ENCODE results near the gene FAM3B.
"Not testable (repeated sequence)": the region's sequence is repeated elsewhere in the genome, so short reads cannot be mapped to it uniquely, and the experiment has no call there.

FAM3B gene

GRCh38 chr21:41349619-41350390 lies 33.2 kb downstream of the FAM3B start:
- no peak for DNase-seq (ENCODE audit: low read depth in 2 of 2)

DNA sequence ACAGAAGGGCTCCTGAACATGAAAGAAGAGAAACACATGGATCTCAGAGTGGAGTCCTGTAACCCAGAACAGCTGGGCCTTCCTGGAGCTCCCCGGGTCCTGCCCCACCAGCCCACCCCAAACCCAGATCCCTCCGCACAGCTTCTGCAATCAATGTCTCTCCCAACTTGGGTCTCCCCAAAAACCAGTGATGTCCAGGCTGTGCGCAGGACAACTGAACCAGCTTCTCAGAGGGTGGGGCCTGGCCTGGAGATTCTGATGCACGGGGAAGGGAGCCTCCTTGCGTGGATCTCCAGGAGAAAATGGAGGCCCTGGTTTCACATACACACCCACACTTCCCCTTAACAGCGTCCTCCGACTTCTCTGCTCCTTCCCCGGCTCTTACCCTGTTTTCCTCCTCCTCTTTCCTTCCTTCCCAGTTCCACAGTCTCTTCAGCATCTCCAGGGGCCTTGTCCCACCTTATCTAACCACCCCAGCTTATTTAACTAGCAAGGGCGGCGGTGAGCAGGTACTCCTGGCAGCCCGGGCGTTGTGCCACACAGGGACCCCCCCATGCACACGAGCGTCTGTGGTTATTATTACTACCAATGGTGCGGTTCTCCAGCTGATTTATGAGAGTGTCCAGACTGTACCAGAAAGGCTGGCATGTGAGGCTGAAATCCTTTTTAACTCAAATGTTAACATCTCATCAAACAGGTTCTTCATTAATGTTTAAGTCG lies 34.0 kb downstream of the FAM3B start:
- DNase-seq (ENCODE audit: low read depth in 2 of 2) = no peak

GRCh38 chr21:41357546-41357945 lies 40.9 kb downstream of the FAM3B start:
- no peak for DNase-seq (ENCODE audit: low read depth in 2 of 2)

GRCh38 chr21:41358193-41359166 lies 41.9 kb downstream of the FAM3B start:
- DNase-seq (ENCODE audit: low read depth in 2 of 2) = no peak

- DNase-seq (ENCODE audit: low read depth in 2 of 2) = no peak
These were observed 42.7 kb downstream of the FAM3B start for GRCh38 chr21:41359286-41359685.

- DNase-seq (ENCODE audit: low read depth in 2 of 2) = not testable (repeated sequence)
These were observed 43.1 kb downstream of the FAM3B start for GRCh38 chr21:41359754-41360071.

DNA sequence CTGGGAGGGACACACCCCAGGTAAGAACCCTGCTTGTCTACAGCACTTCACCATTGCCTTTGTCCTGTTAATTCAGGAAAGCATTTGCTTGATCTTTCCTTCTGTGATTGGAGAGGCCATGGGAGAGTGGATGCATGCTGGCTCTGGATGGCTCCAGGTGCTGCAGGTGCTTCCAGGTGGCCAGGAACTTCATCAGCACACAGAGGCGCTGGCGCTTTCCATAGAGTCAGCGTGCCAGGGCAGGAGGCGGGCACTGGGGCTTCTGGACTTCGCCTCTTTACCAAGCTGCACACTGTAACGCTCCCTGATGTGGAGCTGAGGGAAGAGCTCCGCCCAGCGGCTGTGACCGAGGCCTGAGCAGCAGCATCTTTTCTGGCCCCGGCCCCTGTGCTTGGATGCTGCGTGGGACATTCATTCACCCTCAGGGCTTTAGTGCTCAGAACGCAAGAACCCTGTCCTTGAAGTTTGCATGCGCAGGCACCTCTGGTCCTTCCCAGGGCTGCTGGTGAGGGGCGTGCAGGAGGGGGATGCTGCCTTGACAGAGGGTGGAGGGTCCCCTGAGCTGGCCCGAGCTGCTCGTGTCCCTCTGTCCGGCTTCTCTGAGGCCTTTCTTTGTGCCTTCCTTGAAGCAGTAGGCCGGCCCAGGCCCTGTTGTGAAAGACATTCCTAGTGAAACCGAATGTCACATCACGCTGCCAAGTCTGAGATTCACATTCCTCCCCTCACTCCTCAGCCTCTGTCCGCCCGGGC lies 43.6 kb downstream of the FAM3B start:
- no peak for DNase-seq (ENCODE audit: low read depth in 2 of 2)

DNA sequence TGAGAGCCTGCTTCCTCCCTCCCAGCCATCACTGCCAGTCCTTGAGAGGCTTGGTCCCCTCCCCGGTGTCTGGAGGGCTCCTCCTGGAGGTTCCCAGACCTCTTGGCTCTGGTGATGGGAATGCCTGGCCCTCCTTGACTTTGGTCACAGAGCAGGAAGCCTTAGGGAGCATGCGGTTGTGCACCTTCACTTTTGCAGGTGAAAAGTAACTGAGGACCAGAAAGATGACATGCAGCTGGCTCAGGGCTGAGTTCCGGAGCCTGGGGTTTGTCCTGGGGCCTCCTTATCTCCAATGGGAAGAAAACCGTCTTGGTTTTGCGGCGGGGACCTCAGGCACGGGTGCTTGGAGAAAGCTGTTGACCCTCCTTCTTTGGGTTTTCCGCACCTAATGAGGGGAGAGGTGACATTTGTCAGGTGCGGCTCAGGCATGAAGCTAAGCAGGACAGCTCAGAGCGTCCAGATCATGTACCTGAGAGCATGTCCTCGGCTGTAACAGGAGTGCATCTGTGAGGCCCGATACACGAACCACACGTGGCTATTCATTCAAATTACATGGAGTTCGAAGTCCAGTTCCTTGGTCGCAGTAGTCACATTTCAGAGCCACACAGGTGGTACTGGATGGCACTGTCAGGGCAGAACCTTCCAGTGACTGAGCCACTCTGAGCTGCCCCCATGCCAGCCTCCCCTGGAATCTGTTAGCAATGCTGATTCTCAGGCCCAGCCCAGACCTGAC lies 44.6 kb downstream of the FAM3B start:
- no peak for DNase-seq (ENCODE audit: low read depth in 2 of 2)

DNA sequence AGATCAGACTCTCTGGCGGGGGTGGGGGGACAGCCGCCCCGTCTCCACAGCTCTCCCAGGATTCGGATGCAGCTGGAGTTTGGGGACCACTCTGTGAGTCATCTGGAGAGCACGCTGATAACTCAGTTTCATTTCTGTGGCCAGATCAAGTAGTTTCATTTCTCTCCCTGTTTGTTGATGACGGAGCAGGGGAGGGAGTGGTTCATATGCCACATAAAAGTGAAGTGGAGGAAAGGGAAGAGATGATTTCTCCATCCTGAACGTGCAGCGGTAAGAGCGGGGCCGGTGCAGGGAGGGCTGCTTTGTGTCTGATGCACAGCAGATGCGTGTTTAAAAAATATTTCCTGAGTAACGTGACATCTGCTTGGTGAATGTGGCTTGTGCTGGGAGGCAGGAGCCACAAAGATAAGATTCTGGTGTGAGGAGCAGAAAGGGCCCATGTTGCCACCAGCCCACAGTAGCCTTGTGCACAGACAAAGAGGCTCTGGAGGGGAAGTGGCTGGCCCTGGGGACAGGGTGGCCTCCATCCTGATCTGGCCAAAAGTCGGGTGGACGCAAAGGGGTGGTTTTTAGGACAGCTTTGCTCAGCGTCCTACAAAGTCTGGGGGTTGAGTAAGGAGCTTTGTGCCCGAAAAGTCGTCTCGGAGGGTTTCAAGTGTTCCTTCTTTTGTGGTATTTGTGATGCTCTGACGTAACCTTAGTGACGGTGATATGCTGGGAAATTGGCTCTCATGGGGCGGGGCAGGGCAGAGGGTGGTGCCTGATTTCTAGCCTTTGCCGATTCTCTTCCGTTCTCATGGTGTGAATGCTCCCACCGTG lies 45.4 kb downstream of the FAM3B start, which contains the start of gene MX2:
Gene MX2 (plus strand): TSS at position 242 of the 819 bp plus-strand sequence. CDS start 14,880 bp downstream, outside the sequence.
- peak; percentile 52 to 62 for DNase-seq (ENCODE audit: low read depth in 2 of 2)

DNA sequence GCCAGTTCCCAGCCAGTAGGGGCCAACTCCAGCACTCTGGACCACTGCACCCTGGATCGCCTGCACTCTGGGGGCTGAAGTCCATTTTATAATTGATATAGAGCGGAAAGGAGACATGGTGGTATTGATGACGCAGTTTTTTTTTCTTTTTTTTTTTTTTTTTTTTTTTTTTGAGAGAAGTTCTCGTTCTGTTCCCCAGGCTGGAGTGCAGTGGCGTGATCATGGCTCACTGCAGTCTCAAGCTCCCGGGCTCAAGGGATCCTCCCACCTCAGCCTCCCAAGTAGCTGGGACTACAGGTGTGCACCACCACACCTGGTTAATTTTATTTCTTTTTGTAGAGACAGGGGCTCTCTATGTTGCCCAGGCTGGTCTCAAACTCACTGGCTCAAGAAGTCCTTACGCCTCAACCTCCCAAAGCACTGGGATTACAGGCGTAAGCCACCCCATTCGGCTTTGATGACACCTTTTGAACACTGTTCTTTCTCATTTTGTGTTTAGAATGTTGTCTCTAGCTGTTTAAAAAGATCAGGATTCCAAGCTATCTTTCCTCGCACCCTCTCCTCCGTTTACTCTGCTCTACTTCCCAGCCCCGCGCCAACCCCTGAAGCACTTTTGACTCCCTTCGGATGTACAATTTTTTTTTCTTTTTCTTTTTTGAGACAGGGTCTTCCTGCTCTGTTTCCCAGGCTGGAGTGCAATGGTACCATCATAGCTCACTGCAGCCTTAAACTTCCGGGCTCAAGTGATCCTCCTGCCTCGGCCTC lies 46.2 kb downstream of the FAM3B start:
- no peak for DNase-seq (ENCODE audit: low read depth in 2 of 2)

DNA sequence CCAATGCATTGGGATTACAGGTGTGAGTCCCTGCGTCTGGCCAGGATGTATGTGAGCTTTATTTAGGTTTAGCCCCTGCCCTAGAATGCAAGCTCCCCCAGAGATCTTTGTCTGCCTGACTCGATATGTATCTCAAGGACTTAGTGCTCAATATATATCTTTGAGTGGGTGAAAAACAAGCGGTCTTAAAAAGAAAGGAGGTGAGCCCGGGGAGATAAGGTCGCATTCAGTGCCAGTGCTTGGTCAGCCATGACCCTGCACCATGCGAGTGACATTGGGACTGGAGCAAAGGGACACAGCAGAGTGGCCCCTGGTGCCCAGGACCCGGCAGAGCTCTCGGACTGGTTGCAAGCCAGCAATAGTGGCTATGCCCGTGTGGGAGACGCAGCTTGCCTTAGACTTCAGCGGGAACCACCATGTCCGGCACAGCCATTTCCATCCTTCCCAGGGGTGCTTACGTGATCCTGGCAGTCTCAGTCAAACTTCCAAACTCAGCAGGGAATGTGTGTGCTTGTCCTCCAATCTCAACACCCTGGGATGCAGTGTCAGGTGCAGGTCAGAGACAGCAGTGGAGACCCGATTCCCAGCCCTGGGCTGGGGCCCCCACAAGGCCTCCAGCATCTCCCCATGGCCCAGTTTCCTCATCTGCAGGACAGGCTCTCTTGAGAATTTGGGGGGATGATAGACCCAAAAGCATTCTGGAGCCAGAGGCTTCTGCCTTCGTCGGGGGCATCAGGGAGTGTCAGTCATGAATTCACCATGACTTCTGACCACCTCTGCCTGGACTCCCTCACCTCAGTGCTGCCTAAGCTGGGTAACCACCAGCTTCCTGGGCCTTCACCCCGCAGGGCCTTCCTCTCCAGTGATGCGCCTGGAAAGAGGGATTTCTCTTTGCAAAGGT lies 47.0 kb downstream of the FAM3B start:
- no peak for DNase-seq (ENCODE audit: low read depth in 2 of 2)

GRCh38 chr21:41364308-41364707 lies 47.7 kb downstream of the FAM3B start:
- DNase-seq (ENCODE audit: low read depth in 2 of 2) = no peak

DNA sequence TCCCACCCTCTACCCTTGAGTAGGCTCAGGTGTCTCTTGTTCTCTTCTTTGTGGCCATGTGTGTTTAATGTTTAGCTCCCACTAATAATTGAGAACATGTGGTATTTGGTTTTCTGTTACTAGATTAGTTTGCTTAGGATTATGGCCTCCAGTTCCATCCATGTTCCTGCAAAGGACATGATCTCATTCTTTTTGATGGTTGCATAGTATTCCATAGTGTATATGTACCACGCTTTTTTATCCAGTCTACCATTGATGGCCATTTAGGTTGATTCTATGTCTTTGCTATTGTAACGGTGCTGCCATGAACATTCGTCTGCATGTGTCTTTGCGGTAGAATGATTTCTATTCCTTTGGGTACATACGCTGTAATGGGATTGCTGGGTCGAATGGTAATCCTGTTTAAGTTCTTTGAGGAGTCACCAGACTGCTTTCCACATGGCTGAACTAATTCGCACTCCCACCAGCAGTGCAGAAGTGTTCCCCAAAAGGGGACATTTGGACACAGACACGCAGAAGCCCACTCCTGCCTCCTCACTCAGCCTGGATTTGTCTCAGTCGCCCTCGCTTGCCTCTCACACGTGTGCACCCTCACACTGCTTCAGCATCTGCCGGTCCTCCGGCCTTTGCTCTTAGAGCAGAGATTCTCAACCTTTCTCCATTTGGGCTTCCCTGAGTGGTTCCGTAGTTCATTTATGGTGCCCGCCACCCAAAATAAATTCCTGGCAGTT lies 48.9 kb downstream of the FAM3B start:
- no peak for DNase-seq (ENCODE audit: low read depth in 2 of 2)

DNA sequence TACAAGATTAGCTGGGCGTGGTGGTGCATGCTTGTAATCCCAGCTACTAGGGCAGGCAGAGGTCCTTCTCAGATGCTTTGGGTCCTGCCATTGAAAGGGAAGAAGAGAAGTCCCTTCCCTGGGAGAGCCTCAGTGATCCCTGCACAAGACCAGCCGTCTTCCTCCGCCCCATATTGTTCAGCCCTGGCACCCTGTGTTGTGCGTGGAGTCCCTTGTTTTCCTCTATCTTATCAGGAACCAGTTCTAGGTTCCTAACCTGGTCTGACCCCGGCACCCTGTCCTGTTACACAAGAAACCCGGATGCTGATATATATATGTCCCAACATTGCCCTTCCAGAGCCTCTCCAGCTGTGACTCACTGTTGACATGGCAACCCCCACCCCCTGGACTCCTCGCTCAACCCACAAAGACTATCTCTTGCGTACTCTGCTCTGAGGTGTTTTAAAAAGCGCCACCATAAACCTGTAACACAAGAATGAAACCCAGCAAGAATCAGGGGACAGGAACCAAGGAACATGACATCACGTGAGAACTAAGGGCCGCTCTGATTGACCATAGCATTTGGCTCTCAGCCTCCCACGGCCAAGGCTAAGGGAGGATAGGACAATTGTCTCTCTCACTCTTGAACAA lies 50.0 kb downstream of the FAM3B start:
- DNase-seq (ENCODE audit: low read depth in 2 of 2) = no peak

DNA sequence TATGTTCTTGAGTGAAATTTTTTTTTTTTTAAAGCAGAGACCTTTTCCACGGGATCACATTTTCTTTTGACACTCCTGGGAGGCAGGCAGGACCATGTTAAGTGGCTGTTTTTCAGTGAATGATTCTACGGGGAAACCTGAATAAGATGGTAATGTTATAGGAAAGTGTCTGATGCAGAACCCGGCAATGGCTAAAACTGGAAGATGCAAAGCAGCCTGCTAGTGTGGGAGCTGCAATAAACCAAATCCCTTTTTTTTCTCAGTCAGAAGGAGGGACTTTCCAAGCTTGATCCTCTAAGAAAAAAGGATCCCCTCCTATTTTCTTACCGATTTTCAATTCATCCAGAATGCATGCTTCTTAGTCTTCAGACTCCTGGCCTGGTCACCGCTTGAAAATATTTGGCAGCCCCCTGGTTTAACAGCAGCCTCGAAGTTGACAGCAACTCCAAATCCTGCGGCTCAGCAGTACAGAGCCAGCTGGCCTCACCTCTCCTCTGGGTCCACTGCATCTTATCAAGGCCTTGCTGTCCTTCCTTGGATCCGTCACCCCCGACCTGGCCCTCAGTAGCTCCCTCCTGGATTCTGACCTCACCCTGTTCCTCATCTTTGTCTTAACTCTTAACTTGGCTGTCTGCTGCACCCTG lies 50.8 kb downstream of the FAM3B start:
- no peak for DNase-seq (ENCODE audit: low read depth in 2 of 2)
